CD4-positive, alpha-beta T cell treated with Interleukin-4 for 1 hour (primary cell): ENCODE data around the gene LRMDA.

ENCODE experiments used
- DNase-seq, 2 donors: peaks; one replicate each; pipeline ENCODE4 v3.0.0-alpha.2; 2020 to 2022

The LRMDA gene

DNA sequence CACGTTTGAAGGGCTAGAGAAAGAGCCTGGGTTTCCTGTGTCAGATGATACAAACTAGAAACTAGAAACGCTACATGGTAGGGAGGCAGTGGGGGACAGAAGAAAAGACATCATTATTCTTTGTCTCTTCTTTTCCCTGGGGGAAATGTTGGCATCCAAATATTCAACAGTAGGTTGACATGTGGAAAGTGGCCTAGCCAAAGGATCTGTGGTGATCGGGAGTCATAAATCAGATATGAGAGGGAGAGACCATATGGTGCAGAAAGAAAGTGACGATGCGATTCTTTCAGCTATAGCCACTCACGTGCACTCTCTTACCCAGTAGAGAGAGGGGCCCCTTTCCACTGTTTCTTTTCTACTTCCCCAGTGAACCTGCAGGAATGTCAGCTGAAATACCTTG lies 964.7 kb downstream of the LRMDA start:
- no peak for DNase-seq

DNA sequence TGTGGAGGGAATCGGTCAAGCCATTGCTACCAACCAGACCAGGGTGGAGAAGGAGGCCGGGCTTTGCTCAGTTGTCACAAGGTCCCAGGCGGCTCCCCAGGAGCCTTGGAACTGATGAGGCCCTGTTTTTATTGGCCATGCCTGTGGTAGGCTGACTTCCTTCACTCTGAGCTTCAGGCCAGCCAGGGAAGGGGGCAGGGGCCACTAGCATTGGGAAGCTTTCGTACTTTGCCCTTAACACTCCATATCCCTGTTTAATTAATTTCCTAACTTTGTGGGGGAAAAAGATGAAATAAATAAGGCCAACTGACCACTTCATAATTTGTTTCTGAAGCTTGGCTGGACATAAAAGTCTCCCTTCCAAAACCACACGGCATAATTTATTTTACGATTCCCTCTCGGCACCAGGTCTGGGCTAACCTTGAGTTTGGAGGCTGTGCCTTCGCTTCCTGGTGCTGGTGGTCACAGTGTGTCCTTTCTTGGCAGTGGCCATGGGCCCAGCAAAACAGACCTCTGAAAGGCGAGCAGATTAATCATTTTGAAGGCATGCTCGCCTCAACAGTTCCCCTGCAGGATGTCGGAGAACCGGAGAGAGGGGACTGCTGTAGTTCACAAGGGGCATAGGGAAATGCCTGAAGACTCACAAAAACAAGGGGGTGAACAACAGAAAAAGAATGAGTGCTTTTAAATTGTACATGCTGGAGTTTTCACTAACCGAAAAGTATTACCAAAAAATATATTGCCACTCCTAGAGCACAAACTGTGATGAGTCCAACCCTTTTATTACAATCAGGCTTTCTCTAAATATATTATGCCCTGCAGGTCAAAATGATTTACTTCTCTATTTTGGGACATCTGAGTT lies 966.0 kb downstream of the LRMDA start:
- DNase-seq: no peak

DNA sequence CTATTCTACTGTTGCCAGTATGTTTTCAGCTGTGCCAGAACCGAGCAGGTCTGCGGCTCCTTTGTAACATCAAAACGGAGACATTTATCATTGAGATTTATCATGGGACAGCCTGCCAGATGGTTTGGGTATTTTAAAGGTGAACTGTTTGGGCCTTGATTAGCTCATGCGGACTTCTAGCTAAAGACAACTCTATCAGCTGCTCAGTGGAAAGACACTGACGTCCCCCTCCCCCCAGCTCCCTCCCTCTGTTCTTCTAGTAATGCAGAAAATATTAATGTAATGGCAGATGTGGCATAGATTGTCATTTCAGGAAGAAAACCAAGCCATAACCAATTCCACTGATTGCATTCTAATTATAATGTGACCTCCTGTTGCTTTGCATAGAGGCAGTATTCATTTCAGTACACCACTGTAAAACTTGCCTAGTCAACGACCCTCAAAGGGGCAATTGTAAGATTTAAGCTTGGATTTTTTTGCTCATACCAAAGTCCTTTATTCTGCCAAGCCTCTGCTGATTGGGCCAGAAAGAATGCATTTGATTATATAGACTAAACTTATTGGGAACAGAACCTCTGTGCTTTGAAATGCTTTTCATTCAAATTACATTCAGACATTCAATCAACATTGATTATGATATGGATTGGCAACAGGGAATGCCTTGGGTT lies 966.8 kb downstream of the LRMDA start:
- DNase-seq: no peak

DNA sequence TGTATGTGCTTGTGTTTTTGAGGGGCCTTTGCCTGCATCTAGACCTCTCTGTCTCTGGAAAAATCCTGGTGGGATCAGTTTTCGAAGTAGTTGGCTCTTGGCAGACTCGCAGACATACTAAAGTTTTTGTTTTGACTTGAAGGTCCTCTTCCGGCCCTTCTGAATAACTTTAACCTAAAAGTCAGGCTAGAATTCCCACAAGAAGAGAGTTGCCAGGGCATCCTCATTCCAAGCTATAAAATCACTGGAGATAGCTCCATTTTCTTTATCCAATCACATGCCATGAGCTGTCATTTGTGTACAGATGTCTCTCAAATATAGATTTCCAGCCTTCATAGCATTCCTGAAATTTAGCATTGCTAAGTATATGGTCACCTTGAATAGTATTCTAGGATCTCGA lies 967.8 kb downstream of the LRMDA start:
- no peak for DNase-seq

DNA sequence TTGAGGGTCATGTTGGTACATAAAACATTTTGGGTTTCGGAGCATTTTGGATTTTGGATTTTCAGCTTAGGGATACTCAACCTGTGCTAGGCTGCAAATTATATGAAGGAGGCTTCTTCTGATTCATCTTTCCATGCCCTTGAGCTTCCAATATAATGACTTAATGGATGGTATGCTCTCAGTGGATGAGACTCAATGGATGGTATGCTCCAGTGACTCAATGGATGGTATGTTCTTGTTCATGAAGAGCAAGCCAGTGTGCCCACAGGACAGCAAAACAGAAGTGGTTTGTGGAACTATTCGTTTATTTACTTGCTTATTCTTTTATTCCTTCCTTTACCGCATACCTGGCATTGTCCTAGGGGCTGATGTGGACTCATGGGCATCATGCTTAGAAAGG lies 969.6 kb downstream of the LRMDA start:
- no peak for DNase-seq

DNA sequence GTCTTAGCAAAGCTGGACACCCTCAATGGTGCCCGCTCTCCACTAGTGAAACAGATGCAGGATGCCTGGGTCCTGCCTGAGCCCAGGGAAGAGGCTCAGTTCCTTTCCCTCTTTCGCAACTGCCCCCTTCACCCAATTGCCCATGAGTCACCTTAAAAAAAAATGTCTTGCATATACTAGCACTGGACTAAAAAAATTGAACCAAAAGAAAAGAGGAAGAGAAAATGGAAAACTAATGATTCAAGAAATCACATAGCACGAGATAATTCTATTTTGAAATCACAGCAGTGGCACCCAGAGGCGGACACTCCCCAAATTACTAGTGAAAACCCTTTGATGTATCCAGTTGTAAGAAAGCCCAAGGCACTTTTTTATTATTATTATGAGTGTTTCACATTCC lies 972.5 kb downstream of the LRMDA start:
- DNase-seq: peak in 1 of 2 donors; percentile 60

DNA sequence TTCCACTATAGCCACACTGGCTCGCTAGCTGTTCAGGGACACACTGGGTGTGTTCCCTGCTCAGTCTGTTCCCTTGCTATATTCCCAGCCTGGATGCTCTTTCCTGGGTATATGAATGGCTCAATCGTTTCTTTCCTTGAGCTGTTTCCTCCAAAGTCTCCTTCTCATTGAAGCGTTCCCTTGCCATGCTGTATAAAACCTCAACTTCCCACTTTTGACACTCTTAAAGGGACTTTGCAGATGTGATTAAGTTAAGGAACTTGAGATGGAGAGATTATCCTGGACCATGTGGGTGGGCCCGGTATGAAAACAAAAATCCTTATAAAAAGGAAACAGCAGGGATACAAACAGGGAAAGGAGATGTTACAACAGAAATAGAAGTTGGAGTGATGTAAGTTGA lies 973.1 kb downstream of the LRMDA start:
- no peak for DNase-seq

DNA sequence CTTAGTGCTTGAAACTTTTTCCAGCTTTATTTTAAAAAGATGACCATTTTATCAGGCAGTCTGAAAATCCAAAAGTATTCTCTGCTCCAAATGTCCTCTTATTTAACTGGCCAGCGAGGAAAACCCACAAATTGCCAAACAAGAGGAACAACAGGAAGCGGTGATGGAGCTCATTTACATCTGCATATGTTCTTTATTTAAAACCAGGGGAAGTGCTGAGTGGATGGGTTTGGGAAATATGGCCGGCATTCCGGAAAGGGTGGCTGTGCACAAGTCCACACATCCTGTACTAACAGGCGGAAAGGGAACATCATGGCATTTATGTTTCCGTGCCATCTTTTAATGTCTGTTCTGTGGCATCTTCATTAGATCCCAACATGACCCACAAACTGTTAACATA lies 974.5 kb downstream of the LRMDA start:
- no peak for DNase-seq

DNA sequence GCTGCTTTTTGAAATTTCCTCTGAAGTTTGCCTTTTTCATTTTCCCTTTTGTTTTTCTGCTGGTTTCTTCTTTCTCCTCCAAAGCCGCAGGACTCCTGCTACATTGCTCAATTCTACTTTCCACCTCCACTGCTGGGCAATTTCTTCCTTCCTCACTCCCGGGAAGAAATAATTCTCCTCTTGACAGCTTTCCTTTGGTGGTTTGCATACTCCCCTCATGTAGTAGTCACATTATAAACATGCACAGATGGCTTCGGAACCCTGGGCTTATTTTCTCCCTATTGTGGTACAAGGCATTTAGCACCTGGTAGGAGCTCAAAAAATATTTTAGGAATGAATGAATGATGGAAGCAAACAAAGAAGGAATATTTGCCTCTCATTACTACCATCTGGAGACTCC lies 977.2 kb downstream of the LRMDA start:
- DNase-seq: no peak

DNA sequence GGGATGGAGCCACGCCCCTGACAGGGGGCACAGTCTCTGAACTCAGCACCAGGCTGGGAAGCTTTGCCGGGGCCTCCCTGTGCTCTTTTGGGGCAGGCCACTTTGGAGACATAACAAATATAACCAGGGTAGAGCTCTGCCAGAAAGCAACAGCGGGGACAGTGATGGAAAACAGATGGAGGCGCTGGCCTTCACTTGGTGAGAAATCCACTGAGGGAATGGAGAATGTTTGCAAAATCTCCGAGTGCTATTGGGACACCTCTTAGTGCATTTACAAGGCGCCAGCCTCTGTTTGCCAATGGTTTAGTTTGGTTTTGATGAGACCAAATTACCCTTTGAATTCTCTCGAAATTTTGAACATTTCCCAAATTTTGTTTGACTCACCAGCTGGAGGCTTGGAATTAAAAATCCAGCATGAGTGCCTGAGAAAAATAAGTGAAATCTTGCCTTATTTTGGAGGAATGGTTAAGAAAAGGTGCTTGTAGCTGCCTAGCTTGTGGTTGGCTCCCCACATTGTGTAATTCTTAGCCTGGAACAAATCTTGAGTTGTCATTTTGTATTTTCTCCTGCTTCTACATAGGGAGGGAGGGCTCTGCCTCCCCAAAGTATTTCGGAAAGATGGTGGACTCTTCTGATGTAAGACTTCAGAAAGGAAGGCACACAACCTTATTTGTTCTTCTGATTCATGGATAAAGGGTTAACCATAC lies 980.5 kb downstream of the LRMDA start:
- DNase-seq: no peak

DNA sequence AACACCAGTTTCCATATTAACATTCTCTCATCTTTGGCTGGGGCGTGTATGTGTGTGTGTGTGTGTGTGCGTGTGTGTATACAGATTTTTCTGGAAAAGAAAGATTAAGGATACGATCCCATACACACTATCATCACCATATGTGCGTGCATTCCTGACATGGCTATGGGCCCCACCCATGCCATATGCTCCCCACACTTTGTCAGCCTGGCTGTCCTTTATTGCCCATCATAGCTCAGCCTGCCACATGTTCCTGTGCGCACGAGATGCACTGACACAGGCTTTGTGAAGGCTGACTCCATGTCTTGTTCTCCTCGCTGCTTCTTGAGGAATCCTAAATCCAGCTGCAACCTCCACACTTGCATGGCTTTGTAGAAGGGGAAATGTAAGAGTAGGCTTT lies 984.1 kb downstream of the LRMDA start:
- no peak for DNase-seq

DNA sequence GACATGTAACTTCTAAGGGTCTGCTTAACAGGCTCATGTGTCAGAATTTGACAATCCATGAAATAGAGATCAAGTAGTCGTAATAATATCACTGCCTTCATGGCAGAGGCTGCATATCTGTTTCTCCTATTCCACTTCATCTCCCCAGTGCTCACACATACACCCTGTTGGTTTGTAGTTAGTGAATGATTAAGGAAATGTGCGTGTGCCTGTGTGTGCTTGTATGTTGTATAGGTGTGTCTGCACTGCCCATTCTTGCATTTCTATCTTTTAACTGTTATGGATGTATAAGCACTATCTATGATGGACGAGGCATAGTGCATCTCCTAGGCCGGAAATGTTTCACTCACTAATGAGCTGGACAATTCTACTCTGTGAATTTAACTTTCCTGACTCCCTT lies 985.2 kb downstream of the LRMDA start:
- no peak for DNase-seq

DNA sequence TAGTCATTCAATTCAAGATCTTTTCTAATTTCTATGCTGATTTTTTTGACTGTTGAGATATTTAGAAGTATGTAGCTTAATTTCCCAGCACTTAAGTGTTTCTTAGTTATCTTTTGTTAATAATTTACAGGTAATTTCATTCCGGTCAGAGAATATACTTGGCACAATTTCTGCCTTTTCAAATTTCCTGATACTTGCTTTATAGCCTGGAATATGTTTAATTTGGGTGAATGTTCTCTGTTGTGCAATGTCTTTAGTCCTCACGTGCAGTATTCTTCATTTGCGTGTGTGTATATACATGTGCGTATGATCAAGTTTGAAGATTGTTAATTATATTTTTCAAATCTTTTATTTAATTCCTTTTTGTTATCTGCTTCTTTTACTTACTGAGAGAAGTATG lies 989.3 kb downstream of the LRMDA start:
- no peak for DNase-seq

DNA sequence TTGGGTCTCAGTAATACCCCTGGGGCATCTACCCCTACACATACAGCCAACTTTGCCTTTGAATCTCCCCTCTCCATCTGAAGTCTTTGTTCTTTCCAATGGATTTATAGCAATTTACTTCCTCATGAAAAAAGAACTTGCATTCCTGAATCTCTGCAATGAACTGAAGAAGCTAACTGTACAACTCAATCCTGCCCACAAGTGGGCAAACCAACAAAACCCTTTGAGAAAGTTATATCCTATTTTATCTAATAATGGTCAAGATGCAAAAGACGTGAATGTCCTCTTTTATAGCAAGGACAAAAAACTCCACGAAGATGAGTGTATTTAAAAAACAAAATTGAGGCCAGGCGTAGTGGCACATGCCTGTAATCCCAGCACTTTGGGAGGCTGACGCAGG lies 991.3 kb downstream of the LRMDA start:
- DNase-seq: no peak

DNA sequence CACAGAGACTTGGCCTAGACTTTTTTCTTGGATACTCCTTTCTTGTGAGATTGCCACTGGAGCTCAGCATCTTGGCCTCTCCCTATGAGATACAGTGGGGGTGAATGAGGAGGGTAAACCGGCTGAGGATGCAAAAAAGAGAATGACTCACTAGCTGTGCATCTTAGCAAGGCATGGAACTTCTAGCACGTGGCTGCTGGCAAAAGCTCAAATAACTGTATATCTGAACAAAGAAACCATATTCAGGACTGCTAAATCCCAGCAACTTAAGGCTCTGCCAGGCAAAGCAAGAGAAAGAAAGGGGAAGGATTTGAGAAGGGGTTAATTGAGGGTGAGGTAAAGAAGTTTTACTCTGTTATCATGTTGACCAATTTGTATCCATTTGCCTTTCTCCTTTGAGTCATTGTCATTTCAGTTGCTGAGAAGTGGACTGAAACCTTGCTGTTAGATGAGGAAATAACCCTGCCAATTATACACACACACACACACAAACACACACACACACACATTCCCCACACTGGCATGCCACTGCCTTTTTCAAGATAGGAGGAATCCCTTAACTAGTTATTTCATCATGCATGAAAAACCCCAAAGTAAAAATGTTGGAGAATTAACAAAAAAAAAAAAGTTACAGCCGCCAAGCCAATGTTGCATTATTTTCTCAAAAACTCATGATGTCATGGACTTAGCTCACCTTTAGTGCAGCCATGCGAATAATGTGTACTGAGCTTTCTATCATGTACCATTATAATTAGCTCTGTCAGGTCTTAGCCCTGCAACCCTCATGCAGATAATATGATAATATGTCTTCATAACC lies 997.3 kb downstream of the LRMDA start:
- DNase-seq: no peak

DNA sequence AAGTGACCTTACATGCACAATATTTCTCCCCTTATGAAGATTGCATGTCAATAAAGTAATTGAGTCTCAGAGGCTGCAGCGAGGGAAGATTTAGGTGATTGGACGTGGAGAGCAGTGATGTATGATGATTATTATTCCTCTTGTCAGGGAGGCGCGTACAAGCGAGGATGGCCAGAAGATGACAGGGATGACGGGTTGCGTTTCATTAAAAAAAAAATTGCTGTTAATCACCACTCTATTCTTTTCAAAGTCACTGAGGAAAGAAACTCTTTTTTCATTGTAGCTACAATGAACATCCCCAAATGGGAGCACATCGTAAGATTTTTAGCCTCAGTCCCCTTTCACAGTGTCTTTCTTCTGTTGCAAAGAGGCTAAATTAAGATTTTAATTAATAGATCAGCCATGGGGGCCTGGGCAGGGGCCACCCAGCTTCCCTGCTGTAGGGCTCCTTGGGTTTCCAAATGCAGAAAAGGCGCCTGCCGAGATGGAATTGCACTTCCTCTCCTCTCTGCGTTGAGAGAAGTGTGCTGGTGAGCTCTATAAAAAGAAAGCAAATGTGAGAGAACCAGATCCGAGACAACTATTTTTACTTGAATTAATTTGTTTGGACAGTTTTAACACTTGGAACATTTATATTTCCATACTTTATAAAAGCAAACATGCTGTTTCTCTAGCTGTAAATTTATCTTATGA lies 998.1 kb downstream of the LRMDA start:
- DNase-seq: no peak

DNA sequence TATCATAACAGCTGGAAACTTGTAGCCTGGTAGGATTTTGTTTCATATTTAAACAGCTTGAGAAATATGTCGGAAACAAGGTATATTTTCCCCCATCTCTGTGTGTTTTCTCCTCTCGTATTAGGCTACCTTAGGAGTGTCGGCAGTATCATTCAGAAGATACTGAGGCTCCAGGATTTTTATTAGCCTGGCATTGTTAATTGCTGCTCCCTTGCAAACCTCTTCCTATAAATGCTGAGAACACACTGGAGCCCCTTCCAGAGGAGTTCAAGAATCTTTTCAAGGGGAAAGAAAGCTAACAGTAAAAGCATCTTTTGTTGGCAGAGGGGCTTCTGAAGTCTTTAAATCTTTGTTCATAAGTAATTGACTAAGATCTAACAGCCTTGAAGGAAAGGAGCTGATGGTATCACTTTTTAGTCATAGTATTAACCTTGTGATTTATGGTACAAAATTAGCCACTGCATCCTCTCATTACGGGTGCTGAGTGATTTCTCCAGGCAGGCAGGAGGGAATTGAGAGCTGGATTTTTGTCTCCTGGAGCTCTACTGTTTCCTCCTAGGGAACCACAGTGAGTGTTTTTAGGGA lies 998.7 kb downstream of the LRMDA start:
- DNase-seq: no peak

DNA sequence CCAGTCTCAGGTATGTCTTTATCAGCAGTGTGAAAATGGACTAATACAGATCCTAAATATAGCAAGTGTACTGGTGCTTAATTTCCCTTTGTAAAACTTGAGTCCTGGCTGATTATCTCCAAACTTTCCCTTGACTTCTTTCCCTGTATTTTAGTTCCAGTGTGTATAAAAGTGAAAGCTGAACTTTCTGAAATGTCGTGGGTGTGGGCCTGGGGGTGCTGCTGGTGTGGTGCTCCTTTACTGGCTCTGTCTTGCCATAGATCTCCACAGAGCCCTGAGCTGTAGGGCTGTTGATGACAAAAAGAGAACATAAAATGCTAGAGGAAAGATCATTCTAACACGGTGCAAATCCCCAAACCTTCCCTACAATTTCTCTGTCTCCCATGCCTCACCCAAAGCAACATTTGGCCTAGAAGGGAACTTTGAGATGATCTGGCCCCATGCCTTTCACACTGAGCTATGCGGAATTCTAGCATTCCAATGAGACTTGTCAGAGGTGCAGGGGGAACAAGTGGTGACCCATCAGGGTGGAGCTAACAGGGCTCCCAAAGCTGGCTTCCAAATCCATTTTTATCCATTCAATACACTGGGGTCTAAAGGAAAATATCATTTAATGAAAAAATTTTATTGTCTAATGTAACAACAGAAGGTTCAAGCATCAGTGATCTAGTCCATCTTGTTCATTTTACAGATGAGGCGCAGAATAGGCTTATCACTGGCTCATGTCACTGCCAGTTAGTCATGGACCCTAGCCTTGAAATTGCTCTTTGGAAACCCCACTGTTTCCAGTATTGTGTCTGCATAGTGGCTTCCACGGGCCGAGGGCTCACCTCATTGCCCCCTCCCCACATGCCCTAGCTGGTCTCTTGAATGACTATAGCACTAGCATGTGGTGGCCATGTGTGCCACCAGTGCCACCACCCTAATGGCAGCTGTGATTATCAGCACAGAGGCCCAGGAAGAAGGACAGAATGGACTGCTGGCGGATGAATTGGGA lies 1000.9 kb downstream of the LRMDA start:
- DNase-seq: no peak

DNA sequence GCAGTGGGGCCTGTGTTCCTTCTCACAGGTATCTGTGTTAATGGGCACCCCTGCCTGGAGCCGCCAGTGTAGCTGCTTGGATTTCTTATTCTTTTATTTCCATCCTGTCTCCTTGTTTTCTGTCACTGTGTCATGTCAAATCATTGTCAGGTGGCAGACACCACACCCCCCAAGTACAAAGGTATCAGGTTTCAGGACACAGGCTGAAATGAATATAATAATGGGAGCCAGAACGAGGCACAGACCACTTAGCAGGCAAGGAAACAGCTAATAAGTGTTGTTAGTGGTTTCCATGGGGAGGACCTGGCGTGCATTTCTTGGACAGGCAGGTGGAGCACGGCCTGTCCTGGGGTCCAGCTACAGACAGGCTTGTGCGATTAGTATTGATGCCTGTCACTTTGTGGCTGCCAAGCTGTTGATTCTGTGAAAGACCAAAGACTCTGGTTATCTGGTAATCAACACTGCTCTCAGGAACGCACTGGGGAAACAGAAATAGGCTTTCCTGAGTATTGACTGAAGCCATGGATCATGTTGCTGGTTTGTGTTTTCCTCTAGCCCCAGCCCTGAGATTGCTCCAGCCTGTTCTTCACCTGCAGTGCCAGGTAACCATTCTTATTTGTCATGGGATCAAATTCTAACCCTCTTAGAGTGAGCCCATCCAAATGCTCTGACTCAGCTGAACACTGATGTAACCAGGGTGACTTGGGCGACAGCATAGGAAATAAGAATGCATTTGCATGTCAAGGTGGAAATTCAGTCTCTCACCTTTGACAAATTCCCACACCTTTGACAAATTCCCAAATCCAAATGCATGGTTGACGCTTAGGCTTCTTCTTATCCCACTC lies 1002.0 kb downstream of the LRMDA start:
- no peak for DNase-seq

DNA sequence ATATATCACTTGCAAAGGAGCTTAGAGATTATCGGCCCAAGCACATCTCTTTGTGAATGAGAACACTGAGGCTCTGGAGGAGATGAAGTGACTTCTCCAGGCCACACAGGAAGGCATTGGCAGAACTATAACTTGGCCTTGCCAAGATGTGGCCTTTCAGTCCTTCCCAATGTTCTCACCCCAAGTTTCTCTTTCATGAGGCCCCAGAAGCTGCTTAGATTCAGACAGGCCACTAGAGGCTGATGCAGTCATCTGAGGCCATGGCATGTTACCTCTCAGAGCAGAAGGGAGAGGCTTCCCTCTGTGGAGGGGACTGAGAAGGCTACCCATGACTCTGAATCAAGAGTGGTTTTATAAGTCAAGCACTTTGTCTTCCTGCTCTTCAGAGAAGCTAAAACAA lies 1003.7 kb downstream of the LRMDA start:
- DNase-seq: no peak
